GM19438 (cell line): ENCODE data around the gene CTNNA3.
"Not testable (repeated sequence)": the region's sequence is repeated elsewhere in the genome, so short reads cannot be mapped to it uniquely, and the experiment has no call there.

Source experiments
- ATAC-seq: cut with Tn5 transposase; IDR thresholded peaks from one replicate; pipeline ENCODE4 v1.9.1; 2021; ENCODE audit warnings: low read depth; ENCODE audit not compliant: unreplicated experiment

The CTNNA3 gene

DNA sequence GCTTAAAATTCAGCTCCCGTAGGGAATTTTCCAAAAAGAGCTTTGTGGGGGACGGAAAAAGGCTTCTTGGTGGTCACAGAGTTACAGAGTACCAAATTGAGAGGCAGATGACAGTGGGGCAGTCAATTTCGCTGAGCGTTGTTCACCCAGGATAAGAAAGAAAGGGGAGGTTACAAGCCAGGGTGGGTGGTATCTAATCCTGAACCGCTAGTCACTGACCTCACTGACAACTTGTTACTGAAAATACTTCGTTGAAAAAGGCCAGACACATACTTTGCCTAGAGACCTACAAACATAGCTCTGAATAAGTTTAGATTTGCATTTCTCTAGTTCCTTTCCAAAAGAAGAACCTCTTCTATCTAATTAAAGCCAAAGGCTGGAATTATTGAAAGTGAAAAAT lies at the start of gene CTNNA3:
Gene CTNNA3, minus strand, starts transcription at position 167 of the 400 bp plus-strand sequence.
- no peak for ATAC-seq

GRCh38 chr10:67735430-67735829 lies 39.4 kb upstream of the CTNNA3 start:
- ATAC-seq = no peak

GRCh38 chr10:67733511-67733910 lies 37.5 kb upstream of the CTNNA3 start:
- ATAC-seq = no peak

DNA sequence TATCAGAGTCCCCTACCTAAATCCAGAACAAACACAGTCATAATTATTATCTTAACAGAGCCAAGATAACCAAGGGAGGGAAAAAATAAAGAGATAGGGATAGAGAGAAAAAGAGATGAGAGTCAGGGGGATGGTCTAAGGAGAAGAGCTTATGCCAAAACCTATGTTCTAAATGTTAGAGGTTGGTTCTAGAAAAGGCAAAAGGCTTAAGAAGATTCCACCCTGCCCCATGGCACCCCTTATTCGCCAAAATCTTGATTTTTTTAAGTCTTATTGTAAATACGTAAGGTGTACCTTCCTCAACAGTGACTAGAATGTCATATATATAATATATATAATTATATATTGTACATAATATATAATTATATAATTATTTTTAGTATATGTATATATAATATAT lies 29.6 kb upstream of the CTNNA3 start:
- no peak for ATAC-seq

DNA sequence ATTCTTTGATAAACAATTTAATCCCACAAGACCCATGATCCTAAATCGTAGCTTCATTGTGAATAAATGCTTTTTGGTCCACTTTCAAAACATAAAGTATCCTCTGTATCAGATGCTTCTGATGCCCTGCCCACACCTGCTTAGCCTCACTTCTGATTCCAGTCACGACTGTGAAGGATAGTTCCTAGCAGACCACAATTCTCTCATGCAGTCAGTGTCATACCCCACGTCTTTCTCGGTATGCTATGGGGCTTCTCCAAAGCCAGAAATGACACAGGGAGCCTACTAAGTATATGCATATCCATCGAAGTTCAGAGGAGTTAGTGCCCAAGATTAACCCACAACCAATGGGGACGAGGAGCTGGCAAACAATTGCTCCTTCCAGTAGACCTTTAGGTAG lies 27.6 kb upstream of the CTNNA3 start:
- no peak for ATAC-seq

- no peak for ATAC-seq
These were observed 26.1 kb upstream of the CTNNA3 start for GRCh38 chr10:67722113-67722512.

DNA sequence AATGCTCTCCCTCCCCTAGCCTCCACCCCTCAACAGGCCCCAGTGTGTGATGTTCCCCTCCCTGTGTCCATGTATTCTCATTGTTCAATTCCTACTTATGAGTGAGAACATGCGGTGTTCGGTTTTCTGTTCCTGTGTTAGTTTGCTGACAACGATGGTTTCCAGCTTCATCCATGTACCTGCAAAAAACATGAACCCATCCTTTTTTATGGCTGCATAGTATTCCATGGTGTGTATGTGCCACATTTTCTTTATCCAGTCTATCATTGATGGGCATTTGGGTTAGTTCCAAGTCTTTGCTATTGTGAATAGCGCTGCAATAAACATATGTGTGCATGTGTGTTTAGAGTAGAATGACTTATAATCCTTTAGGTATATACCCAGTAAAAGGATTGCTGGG lies 20.5 kb upstream of the CTNNA3 start:
- not testable (repeated sequence) for ATAC-seq

DNA sequence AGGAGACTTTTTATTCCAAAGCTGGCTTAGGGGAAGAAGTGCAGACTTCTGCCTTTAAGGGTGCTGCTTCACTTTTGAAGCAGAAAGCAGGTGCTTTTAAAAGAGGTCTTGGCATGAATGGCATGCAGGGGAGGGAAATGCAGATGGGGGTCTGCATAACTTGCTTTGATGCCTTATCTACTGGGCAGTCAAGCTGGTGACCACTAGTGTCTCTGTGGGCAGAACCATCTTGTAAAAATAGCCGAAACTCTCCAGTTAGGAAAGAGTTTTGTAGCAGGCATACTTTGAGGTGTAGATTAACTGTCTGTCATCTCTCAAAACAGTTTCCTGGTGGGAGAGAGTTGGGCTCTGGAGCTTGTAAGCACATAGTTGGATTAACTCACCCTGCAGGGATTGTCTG lies 9.9 kb upstream of the CTNNA3 start:
- ATAC-seq = no peak

- ATAC-seq = not testable (repeated sequence)
These were observed 3.7 kb upstream of the CTNNA3 start for GRCh38 chr10:67699613-67700270.

- no peak for ATAC-seq
These were observed 2.2 kb upstream of the CTNNA3 start for GRCh38 chr10:67698164-67698563.

- ATAC-seq = no peak
These were observed 1.7 kb upstream of the CTNNA3 start for GRCh38 chr10:67697724-67698131.

GRCh38 chr10:67696679-67697078 lies 684 bp upstream of the CTNNA3 start:
- ATAC-seq = no peak

GRCh38 chr10:67695555-67695954 lies 440 bp downstream of the CTNNA3 start:
- ATAC-seq = no peak

DNA sequence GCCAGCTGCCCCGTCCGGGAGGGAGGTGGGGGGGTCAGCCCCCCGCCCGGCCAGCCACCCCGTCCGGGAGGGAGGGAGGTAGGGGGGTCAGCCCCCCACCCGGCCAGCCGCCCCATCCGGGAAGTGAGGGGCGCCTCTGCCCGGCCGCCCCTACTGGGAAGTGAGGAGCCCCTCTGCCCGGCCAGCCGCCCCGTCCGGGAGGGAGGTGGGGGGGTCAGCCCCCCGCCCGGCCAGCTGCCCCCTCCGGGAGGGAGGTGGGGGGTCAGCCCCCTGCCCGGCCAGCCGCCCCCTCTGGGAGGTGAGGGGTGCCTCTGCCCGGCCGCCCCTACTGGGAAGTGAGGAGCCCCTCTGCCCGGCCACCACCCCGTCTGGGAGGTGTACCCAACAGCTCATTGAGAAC lies 4.1 kb downstream of the CTNNA3 start:
- not testable (repeated sequence) for ATAC-seq

DNA sequence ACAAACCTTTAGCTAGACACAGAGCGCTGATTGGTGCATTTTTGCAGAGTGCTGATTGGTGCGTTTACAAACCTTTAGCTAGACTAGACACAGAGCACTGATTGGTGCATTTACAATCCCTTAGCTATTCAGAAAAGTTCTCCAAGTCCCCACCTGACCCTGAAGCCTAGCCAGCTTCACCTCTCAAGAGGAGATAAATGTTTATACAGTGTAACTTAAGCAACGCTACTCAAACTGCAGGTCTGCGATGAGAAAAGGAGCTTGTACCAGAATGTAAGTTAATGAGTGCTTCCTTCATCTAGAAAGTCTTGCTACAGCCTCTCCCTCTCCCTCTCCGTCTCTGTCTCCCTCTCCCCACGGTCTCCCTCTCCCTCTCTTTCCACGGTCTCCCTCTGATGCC lies 5.5 kb downstream of the CTNNA3 start:
- not testable (repeated sequence) for ATAC-seq

DNA sequence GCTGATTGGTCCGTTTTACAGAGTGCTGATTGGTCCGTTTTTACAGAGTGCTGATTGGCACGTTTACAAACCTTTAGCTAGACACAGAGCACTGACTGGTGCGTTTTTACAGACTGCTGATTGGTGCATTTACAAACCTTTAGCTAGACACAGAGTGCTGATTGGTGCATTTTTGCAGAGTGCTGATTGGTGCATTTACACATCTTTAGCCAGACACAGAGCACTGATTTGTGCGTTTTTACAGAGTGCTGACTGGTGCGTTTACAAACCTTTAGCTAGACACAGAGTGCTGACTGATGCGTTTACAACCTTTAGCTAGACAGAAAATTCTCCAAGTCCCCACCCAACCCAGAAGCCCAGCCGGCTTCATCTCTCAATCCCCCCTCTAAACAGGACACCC lies 11.9 kb downstream of the CTNNA3 start:
- ATAC-seq = not testable (repeated sequence)

DNA sequence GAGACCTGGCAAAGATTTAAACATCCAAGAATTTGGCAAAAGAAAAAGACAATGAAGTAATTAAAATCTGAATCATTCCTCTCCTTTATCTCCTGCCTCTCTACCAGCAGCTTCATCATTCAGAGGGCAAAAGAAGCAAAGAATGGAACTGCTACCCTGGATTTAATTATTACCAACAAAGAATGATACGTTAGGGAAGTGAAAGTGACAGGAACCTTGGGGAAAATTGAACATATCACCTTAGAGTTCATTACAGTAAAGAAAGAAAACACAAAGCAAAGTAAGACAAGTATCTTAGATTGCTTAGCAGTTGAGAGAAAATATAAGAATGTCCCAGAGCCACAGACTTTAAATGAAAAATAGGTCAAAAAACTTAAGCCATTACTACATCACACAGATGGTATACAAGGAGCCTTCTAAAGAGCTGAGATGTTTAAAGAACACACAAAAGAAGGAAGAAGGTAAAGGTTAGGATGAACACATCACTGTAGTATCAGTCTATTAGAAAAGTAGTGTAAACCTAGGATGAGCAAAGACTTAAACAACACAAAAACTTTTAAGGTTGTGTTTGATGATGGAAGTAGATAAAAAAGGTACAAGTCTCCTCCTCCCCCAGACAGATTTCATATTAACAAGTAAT lies 17.5 kb downstream of the CTNNA3 start:
- no peak for ATAC-seq

GRCh38 chr10:67676208-67676825 lies 19.7 kb downstream of the CTNNA3 start:
- ATAC-seq = no peak

GRCh38 chr10:67670401-67670800 lies 25.6 kb downstream of the CTNNA3 start:
- no peak for ATAC-seq

DNA sequence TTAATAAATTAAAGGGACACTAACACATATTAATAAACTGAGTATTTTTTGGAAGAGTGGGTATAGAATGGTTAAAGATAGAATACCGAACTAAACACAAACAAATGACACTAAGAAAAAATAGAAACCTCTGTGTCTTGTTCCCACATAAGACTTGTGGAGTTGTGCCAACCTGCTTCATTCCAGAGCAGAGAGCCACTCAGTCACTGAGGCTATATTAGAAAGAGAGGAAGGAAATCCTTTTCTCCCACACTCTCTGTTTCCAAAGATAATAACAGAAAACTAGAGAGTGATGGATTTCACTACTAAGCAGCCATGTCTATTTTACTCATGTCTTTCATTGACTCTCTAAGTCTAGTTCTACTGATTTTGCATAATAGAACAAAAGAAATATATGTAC lies 26.0 kb downstream of the CTNNA3 start:
- no peak for ATAC-seq

- no peak for ATAC-seq
These were observed 27.5 kb downstream of the CTNNA3 start for GRCh38 chr10:67668448-67668847.

DNA sequence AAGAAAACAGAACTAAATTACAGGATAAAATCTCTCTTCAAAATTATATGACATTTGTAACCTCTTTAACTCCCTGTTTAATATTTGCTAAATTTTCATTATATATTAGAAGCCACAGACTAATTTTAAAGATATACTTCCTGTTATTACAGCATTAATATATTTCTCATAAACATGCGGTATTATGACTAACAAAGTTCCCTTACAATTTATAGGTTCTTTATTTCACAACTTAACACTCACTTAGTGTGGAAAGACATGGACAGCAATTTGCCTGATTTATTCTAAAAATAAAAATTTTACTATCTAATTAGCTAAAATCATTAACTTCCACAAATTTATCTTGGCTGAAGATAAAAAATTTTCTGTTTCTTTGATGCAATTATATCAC lies 29.0 kb downstream of the CTNNA3 start:
- no peak for ATAC-seq
